ENCODE data around the gene MIEF2.

MIEF2 gene

GRCh38 chr17:18256776-18257175 is 3.7 kb upstream of the MIEF2 start:
- no peak for DNase-seq (ENCODE audit: low spot score)

- DNase-seq (ENCODE audit: low spot score) = no peak
Measured at GRCh38 chr17:18257268-18257981, 3.0 kb upstream of the MIEF2 start.

DNA sequence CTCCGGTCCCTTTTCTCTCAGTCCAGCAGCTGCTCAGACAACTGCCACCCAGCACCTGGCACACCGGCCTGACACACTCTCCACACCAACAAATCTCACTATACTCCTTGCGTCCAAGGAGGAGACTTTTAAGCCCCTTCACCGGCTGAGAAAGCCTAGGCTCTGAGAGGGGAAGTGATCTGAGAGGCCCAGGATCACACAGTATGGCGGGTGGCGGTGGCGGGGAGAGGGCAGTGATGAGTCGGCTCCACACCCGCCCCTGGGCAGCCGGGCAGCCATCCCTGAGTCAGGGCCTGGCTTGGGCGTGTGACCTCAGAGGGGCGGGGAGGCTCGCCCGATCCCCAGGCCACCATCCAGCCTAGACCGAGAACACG is 2.5 kb upstream of the MIEF2 start:
- DNase-seq (ENCODE audit: low spot score) = no peak

DNA sequence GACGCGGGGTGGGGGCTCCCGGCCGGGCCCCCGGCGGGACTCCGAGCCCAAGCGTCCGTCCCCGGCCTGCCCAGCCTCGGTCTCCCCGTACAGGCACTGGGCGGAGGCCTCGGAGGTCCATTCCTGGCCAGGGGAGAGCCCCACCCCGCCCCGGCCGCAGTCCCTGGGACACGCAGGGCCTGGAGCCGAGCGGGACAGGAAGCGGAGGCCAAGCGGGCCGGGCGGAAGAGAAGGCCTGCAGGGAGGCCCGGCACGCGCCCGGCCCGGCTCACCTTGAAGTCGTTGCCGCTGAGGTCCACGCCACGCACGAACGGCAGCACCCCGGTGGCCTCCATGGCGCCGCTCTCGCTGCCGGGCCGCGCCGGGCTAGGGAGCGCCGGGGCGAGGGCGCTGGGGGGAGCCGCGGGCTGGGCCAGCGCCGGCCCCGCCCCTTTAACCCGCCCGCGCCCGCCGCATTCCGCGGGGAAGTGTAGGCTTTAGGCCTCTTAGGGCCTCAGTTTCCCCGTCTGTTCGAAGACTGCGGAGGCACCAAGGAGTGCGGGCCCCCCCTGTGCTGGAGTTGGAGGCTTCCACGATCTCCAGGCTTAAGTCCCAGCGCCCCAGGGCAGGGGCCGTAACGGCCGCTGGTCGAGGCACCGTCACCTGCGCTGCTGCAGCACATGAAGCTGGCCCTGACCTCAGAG is 2.0 kb upstream of the MIEF2 start, which contains the start of gene FLII:
TSS of gene FLII (minus strand) at position 383 of the 683 bp plus-strand sequence. CDS start at position 335, 48 bp downstream.
- peak; percentile 90 for DNase-seq (ENCODE audit: low spot score)

- DNase-seq (ENCODE audit: low spot score) = no peak
Measured at GRCh38 chr17:18259621-18260331, 686 bp upstream of the MIEF2 start.

- DNase-seq (ENCODE audit: low spot score) = peak; percentile 68
Measured at GRCh38 chr17:18261146-18261515, 669 bp downstream of the MIEF2 start.

DNA sequence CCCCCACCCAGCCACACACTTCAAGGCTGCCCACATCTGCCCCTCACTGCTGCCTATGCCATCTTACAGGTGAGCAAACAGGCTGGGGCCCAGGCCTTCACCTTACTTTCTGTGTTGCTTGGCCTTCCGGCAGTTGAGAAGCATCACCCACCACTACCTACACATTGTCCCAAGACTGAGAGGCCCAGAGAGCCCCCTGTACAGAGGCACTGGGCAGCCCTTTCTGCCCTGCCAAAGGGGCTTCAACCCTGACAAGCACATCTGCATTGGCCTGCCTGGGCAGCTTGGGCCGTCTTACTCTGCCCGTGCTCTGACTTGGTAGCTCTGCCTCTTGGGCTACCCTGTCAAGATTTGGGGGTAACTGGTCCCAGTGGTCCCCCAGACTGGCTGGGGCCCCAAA is 1.2 kb downstream of the MIEF2 start:
- no peak for DNase-seq (ENCODE audit: low spot score)

- no peak for DNase-seq (ENCODE audit: low spot score)
Measured at GRCh38 chr17:18262111-18262510, 1.6 kb downstream of the MIEF2 start.

DNA sequence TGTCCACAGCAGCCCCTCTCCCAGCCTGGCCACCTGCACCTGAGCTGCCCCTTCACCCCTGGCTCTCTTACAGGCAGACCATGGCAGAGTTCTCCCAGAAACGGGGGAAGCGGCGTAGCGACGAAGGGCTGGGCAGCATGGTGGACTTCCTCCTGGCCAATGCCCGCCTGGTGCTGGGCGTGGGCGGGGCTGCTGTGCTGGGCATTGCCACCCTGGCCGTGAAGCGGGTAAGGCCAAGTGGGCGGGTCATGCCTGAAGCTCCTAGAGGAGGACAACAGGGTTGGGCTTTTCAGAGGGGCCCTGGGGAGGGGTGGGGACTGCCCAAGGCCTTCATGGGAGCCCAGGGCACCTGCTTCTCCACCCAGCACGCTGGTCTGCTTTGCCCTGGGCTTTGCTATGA is 2.2 kb downstream of the MIEF2 start:
- DNase-seq (ENCODE audit: low spot score) = no peak

- no peak for DNase-seq (ENCODE audit: low spot score)
Measured at GRCh38 chr17:18263885-18264682, 3.6 kb downstream of the MIEF2 start.

DNA sequence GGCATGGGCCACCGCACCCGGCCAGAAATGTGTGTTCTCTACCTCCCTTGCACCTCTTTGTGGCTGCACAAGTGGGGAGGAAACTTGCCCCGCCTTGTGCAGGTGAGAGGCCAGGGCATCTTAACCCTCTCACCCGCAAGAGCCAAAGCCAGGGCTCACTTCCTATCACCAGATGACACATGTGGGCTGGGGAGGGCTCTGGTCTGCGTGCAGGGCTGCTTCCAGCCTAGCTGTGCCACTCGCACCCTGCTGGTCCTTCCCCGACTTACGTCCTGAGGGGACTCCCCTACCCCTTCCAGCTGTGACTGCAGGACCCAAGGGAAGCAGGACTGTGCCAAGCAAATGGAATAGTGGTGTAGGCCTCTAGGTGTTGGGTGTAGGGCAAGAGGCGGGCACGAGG is 6.9 kb downstream of the MIEF2 start:
- no peak for DNase-seq (ENCODE audit: low spot score)

- DNase-seq (ENCODE audit: low spot score) = peak; percentile 77
Measured at GRCh38 chr17:18267927-18268711, 7.7 kb downstream of the MIEF2 start.

DNA sequence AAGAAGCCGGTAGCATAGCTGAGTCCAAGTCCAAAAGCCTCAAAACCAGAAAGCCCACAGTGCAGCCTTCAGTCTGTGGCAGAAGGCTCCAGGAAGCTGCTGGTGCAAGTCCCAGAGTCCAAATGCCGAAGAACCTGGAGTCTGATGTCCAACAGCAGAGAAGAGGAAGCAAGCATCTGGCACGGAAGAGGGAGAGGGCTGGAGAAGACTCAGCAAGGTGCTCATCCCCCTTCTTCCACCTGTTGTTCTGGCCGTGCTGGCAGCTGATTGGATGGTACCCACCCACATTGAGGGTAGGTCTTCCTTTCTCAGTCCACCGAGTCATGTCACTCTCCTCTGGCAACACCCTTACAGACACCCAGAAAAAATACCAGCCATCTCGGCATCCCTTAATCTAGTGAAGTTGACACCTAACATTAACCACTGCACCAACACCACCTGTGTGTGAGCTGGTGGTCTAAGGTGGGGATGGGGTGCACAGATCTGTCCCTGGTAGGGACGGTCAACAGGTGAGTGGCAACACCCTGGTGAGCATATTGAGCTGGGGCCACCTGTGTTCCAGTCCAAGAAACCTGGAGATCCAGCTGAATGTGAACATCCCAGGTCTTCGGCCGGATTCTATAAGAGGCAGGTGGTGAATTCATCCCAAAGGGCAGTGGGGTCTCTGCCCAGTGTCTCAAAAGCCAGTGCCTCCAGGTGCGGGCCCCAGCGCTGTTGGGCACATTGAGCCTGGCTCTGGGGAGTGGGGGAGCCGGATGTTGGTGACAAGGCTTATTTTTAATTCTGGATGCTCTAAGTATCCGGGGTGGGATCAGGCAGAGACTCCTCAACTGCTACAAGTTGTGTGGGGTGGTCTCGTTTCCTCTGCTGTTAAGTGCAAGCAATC is 9.8 kb downstream of the MIEF2 start:
- DNase-seq (ENCODE audit: low spot score) = peak; percentile 48

DNA sequence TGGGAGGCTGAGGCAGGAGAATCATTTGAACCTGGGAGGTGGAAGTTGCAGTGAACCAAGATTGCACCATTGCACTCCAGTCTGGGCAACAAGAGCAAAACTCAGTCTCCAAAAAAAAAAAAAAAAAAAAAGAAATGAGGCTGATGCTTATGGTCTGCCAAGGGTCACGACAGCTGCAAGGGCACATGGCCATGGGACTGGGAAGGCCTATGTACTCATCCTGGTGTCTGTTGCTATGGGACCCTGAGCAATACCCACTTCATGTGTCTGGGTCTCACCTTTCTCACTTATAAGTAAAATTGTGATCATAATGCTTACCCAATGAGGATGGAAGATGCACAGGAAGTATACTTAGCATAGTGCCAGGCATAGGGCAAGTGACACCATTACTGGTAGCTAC is 16.6 kb downstream of the MIEF2 start:
- no peak for DNase-seq (ENCODE audit: low spot score)

- no peak for DNase-seq (ENCODE audit: low spot score)
Measured at GRCh38 chr17:18278867-18279266, 18.4 kb downstream of the MIEF2 start.

- no peak for DNase-seq (ENCODE audit: low spot score)
Measured at GRCh38 chr17:18280249-18280648, 19.8 kb downstream of the MIEF2 start.

GRCh38 chr17:18280766-18281371 is 20.4 kb downstream of the MIEF2 start:
- DNase-seq (ENCODE audit: low spot score) = no peak

GRCh38 chr17:18281788-18282187 is 21.3 kb downstream of the MIEF2 start:
- DNase-seq (ENCODE audit: low spot score) = no peak

- DNase-seq (ENCODE audit: low spot score) = no peak
Measured at GRCh38 chr17:18285296-18285695, 24.8 kb downstream of the MIEF2 start.
